Posterior vena cava (tissue), 2 donors: ENCODE data around the gene COL11A2. TPM values are rescaled to one million over a fixed set of nuclear protein-coding genes. Genes with fewer than 3 reads are reported as not detected.

Experiments
- microRNA-seq, 2 donors: library from miRNA; unstranded; fragments of <30 nt; microRNA quantifications; one replicate each; pipeline ENCODE4 v1.2.0, GENCODE V29; 2020 to 2021; ENCODE audit warnings: borderline microRNAs expressed in 2 of 2
- total RNA-seq, 2 donors: library from RNA; stranded (reverse); fragmentation: NEBNext Ultra II Directional; extraction: Animal tissue kit (Norgen Biotek cat#: 25700); gene quantifications; one replicate each; pipeline ENCODE4 v1.2.1, GENCODE V29; 2021
- donor health status: DM: yes; HTN: yes; CAD: no.
- donor health status: DM: yes; HTN: yes; CAD: no.

Gene COL11A2
- total RNA-seq, 2 donors from 2014 or later: 0.43 to 1.0 TPM

Small RNA genes within 50 kb of the gene (microRNA-seq; reads per million reads assigned to microRNA genes)
- 0.97 to 1.0 reads per million in 2 donors for gene MIR219A1

Other genes with a start within 250 kb of the COL11A2 start
- gene HLA-DMA, start 239.4 kb downstream of the COL11A2 start, total RNA-seq: 10 to 100 TPM; 16.1 to 35.0 TPM
- 100 to 1,000 TPM; 125 to 129 TPM for gene BRD2, start 223.9 kb downstream of the COL11A2 start, total RNA-seq
- 1 to 10 TPM; 3.1 to 3.5 TPM for gene HLA-DOA, start 182.9 kb downstream of the COL11A2 start, total RNA-seq
- 10 to 100 TPM; 44.4 to 84.9 TPM for gene HLA-DPA1, start 118.8 kb downstream of the COL11A2 start, total RNA-seq
- 10 to 100 TPM; 37.4 to 63.9 TPM for gene HLA-DPB1, start 116.5 kb downstream of the COL11A2 start, total RNA-seq
- gene RXRB, start 8.2 kb upstream of the COL11A2 start, total RNA-seq: 10 to 100 TPM; 31.3 to 31.7 TPM
- 10 to 100 TPM; 79.4 to 86.2 TPM for gene SLC39A7, start 8.4 kb upstream of the COL11A2 start, total RNA-seq
- gene HSD17B8, start 12.2 kb upstream of the COL11A2 start, total RNA-seq: 1 to 10 TPM; 2.8 to 4.0 TPM
- gene RING1, start 16.0 kb upstream of the COL11A2 start, total RNA-seq: 10 to 100 TPM; 29.8 to 32.2 TPM
- gene VPS52, start 79.4 kb upstream of the COL11A2 start, total RNA-seq: 10 to 100 TPM; 27.8 to 44.0 TPM
- 1,000 to 10,000 TPM; 1,709 to 1,844 TPM for gene RPS18, start 79.6 kb upstream of the COL11A2 start, total RNA-seq
- 10 to 100 TPM in 1 of 2 donors, 1 to 10 TPM in 1; 9.5 to 14.1 TPM for gene B3GALT4, start 84.7 kb upstream of the COL11A2 start, total RNA-seq
- gene WDR46, start 96.8 kb upstream of the COL11A2 start, total RNA-seq: 10 to 100 TPM; 31.7 to 40.3 TPM
- 10 to 100 TPM; 29.1 to 31.0 TPM for gene PFDN6, start 97.1 kb upstream of the COL11A2 start, total RNA-seq
- 10 to 100 TPM; 52.4 to 52.8 TPM for gene RGL2, start 106.5 kb upstream of the COL11A2 start, total RNA-seq
- gene TAPBP, start 121.6 kb upstream of the COL11A2 start, total RNA-seq: 10 to 100 TPM; 57.7 to 65.8 TPM
- 10 to 100 TPM; 15.7 to 17.0 TPM for gene ZBTB22, start 125.3 kb upstream of the COL11A2 start, total RNA-seq
- gene DAXX, start 130.5 kb upstream of the COL11A2 start, total RNA-seq: 10 to 100 TPM; 30.3 to 42.3 TPM
- 1 to 10 TPM in 1 of 2 donors, under 1 TPM in 1; 0.29 to 1.0 TPM for gene KIFC1, start 199.4 kb upstream of the COL11A2 start, total RNA-seq
- 10 to 100 TPM; 46.3 to 67.6 TPM for gene PHF1, start 218.5 kb upstream of the COL11A2 start, total RNA-seq
- 100 to 1,000 TPM; 107 to 110 TPM for gene CUTA, start 225.6 kb upstream of the COL11A2 start, total RNA-seq
- 10 to 100 TPM; 15.4 to 19.3 TPM for gene SYNGAP1, start 227.6 kb upstream of the COL11A2 start, total RNA-seq